HG03571 (cell line): ENCODE results near the gene UBE2QL1.
"Not testable (repeated sequence)": the region's sequence is repeated elsewhere in the genome, so short reads cannot be mapped to it uniquely, and the experiment has no call there.

Experiments used
- ATAC-seq: cut with Tn5 transposase; IDR thresholded peaks from one replicate; pipeline ENCODE4 v1.9.1; 2021; ENCODE audit not compliant: unreplicated experiment

The UBE2QL1 gene

GRCh38 chr5:6495433-6496206 is 47.0 kb downstream of the UBE2QL1 start:
- no peak for ATAC-seq

DNA sequence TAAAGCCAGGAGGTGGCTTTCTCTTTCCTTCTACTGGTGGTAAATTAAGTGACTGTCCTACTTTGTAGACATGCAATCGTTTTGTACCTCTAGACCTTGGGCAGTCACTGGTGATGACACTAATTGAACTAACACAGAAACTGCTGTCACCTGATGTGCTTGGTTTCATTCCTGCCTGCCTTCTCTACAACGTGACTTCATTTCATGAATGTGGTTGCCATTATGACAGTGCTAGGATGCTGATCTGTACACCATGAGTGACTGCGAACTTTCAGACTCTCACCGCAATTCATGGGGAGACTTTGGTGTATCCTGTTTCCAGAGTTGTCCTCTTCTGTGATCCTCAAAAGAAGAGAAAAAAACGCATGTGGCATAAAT is 47.5 kb downstream of the UBE2QL1 start:
- peak; percentile 82 for ATAC-seq

DNA sequence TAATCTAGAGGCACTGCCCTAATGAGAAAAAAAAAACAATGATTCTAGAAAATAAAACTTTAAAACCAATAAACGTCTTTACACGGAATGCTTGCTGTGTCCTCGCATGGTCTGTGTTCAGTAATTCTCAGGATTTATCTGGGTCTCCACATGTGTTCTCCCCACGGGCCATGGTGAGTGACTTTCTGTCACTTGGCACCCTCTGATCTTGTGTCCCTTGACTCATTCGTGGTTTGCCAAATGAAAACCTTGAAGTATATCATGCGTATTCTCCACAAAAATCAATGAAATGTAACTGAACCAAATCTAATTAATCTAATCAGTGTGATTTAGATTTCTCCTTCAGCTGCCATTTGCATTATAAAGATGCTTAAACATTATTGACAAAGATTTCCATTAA is 48.0 kb downstream of the UBE2QL1 start:
- no peak for ATAC-seq

GRCh38 chr5:6497262-6497661 is 48.6 kb downstream of the UBE2QL1 start:
- ATAC-seq, result no peak

- no peak for ATAC-seq
These were observed 50.3 kb downstream of the UBE2QL1 start for GRCh38 chr5:6498968-6499367.

DNA sequence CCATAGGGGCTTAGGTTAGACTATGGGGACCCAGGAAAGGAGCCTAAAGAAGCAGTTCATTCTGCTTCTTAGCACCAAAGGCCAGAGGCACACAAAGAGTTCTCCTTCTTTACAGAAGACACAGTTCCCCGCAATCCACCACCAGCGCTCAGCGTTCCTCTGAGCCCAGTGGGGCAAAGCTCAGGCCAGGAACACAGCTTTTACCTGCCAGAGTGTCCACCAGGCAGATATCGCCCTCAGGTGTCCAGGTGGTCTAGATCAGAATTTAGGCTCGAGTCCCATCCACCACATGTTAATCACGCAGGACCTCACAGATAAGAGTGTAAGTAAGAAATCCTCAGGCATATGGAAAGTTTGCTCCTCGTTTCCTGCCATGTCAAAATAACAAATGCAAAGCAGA is 53.0 kb downstream of the UBE2QL1 start:
- ATAC-seq, result no peak

- no peak for ATAC-seq
These were observed 53.8 kb downstream of the UBE2QL1 start for GRCh38 chr5:6502421-6502820.

DNA sequence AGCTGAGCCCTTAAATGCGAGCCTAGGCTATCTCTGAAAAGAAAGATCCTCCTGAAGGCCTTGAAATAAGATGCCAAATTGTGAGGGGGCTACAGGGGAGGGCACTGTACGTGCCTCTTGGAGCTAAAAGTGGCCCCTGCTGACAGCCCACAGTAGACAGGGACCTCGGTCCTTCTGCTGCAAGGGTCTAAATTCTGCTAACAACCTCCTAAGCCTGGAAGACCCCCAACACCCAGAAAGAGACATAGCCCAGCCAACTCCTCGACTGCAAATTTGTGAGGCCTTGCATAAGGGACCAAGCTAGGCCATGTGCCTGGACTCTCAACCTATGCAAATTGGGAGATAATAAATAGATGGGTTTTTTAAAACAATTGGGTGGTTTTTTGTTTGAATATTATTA is 54.7 kb downstream of the UBE2QL1 start:
- ATAC-seq, result no peak

DNA sequence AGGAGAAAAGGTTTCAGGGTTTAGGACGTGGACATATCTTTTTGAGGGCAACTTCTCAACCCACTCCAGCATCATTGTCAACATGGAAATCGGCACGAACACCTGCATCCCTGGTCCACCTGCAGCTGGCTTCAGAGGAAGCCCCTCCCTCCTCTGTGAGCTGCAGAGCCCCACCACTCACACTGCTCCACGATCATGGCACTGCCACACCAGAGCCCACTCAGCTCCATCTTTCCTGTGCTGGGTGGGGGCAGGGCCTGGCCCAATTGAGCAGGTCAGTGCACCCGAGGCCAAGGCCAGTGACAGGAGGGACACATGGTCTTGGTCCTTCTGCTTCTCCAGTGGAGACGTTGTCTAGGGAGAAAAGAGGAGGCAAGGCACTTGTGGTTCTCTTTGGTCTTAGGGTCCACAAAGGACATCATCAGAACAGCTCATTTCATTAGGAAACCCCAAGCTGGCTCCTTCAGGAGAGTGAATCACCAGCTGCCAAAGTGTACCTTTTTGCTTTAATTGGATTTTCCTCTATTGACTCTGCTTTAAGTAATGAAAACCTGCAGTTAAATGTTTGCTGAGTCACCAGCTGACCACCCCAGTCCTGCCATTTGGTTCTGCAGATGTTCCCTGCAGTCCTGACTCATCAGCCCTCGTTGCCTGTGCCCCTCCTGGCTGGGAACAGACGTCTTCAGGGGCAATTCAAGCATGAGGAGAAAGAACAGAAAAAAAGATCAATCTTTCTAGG is 56.2 kb downstream of the UBE2QL1 start:
- no peak for ATAC-seq

DNA sequence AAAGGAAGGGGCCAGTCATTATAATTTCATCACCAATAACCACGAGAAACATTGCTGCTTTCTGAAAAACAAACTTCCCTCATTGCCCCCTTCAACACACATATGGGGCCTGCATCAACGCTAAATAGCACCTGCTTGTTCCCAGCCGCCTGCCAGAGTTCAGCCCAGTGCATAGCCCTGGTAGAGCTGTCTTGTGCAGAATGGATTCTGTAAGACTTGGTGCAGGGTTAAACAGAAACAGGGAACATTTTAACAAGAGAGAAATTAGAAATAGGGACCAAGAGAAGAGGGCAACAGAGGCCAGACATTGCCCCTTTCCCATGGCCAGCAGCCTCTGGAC is 56.7 kb downstream of the UBE2QL1 start:
- ATAC-seq, result no peak

DNA sequence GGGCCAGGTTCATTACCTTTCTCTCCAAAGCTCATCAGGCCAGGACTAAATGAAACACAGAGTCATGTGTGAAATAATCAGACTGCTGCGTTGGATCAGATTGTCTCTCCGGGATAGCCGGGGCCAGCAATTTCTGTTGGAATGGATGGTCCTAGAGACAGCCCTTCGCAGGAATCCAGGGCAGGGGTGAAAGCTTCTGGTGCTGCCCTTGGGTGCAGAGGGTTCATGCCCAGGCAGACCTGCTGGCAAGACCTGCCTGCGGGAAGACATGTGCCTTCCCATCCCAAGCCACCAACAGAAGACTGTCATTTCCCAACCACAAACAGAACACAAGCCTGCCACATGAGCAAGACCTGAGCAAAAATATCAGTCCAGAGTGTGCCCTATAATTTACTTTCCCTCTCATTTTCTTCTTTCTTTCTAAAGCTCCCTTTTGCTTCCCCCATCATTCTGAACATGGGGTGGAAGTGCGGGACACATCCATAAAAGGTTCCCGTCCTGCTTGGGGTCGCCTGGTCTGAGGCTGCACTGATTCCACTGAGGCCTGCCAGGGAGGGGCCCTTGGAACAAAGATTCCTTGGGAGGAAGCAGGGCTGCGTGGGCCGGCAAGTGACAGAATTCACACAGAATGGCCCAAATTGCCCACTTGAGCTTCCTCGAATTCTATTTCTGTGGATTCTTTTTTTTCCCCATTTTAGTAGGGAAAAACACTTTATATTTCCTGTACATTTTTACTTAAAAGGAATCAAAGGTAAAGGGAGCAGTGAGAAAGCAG is 57.3 kb downstream of the UBE2QL1 start:
- no peak for ATAC-seq

DNA sequence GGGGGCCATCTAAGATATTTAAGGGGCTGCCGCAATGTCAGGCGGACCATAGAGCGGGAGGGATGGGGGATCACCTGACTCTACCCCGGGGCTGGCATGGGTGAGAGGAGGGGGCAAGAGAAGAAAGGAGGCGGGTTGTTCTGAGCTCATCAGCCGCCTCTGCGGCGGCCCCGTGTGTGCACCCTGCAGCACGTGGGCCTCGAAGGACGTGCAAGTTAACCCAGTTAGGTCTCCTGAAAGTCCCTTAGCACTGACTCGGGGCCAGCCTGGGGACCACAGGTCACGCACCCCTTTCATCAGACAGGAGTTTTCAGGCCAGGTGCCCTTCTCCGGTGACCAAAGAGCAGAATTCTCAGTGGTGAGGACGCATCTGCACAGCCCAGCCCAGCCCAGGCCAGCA is 58.0 kb downstream of the UBE2QL1 start:
- no peak for ATAC-seq

GRCh38 chr5:6508931-6509330 is 60.3 kb downstream of the UBE2QL1 start:
- ATAC-seq, result no peak

GRCh38 chr5:6510132-6510531 is 61.5 kb downstream of the UBE2QL1 start:
- no peak for ATAC-seq

- no peak for ATAC-seq
These were observed 62.3 kb downstream of the UBE2QL1 start for GRCh38 chr5:6510973-6511372.

- not testable (repeated sequence) for ATAC-seq
These were observed 67.2 kb downstream of the UBE2QL1 start for GRCh38 chr5:6515812-6516211.

DNA sequence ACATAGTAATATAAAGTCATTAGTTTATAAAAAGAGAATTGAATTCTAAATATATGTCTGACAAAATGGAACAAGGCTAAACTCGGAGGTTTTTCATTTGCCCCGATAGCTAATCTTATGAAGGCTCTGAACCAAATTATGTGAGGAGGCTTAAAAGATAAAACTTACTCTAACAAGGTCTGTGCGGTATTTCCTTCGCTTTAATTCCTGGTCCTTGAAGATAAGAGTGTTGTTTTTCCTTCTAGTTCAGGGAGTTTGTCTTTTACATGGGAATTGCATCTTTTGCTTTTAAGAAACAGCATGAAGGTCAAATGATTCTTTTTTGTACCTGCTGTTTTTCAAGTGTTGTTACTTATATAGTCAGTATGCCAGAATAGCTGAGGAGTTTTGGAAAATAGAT is 68.2 kb downstream of the UBE2QL1 start:
- no peak for ATAC-seq

GRCh38 chr5:6517510-6517909 is 68.9 kb downstream of the UBE2QL1 start:
- no peak for ATAC-seq

DNA sequence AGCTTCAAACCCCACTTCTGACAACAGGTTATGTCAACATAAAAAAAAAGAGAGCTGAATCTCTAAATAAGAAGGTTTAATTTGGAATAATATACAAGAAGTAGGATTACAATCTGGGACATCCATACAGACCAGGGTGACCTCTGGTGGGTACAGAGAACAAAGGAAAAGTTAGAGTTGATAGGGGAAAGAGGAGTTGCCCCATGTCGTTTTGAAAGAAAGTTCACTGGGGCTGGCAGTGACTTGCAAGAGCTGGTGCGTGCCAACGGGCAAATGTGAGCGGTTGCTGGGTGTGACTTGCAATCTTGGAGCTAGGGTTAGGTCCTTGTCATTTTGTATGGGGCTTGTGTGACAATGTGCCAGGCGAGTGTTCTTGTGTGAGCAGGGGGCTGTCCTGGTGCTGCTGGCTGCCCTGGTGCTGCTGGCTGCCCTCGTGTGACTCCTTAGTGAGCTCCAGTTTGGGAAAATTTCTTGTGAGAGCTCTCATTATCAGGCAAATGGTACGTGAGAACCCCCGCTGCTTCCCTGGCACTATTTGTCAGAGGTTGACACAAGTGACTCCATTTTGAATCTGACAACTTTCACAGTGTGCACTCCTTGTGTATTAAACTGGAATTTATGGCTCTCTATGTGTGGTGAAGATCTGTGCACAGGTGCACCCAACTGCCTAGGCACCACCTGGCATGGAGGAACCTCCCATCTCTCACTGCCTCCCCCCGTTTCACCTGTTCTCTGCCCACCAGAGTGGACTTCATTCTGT is 69.8 kb downstream of the UBE2QL1 start:
- ATAC-seq, result no peak

DNA sequence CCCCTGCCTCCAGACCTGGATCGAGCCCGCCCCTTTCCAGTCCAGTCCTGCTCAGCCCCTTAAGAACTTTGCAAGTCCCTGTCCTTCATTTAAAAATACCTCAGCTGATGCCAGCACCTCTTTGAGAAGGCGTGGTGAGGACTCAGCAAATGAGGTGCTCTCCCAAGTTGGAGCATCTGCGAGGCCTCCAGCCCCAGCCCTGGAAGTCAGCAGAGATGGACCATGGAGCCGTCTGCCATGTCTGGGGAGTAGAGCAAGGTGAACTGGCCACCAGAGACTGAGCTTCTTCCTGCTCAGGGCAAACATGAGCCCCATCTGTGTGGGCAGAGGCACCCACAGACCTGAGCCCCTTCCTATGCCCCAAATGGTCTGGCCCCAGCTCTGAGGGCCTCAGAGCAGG is 71.5 kb downstream of the UBE2QL1 start:
- no peak for ATAC-seq

GRCh38 chr5:6522331-6522730 is 73.7 kb downstream of the UBE2QL1 start:
- no peak for ATAC-seq
